ENCODE data around the gene REST. TPM values are rescaled to one million over a fixed set of nuclear protein-coding genes. Genes with fewer than 3 reads are reported as not detected.
A peak's percentile ranks its signal among the peaks of the same experiment; 100 is the strongest.
"Not testable (repeated sequence)": the region's sequence is repeated elsewhere in the genome, so short reads cannot be mapped to it uniquely, and the experiment has no call there.

The REST gene
- total RNA-seq, 1 donor from 2014 or later: 74.8 TPM

GRCh38 chr4:56880572-56880971 is 27.1 kb upstream of the REST start:
- peaks cover 2% of the 10 kb centered on the region for H3K4me1 Mint-ChIP-seq (ENCODE audit: low read depth, unreplicated experiment)
- no peak overlapping the region for H3K27ac Mint-ChIP-seq (ENCODE audit: unreplicated experiment)
- Histone ChIP-seq H3K27ac (ENCODE audit: low read depth, low read length) (no peak overlapping the region), H3K4me3 (ENCODE audit: insufficient read depth, low read depth, low read length) (no peak overlapping the region), H3K27me3 (ENCODE audit: insufficient read depth, low read length) (no peaks in the 10 kb centered on the region), H3K79me2 (ENCODE audit: insufficient read depth, low read length) (no peaks in the 10 kb centered on the region), H3K4me1 (ENCODE audit: insufficient read depth, low read length) (no peaks in the 10 kb centered on the region), H3K9me3 (ENCODE audit: insufficient read depth, low read depth, low read length) (no peaks in the 10 kb centered on the region), H4K20me1 (ENCODE audit: insufficient read depth, low read length) (no peaks in the 10 kb centered on the region), H3K4me2 (ENCODE audit: low read length) (no peak overlapping the region), H3K9ac (ENCODE audit: low read length) (no peak overlapping the region), H2AFZ (ENCODE audit: low read depth, low read length) (peak overlapping the region; percentile 36), H3K36me3 (ENCODE audit: insufficient read depth, low read length) (no peaks in the 10 kb centered on the region)
- peaks cover 2% of the 10 kb centered on the region for H3K9me3 Mint-ChIP-seq (ENCODE audit: unreplicated experiment)
- no peak overlapping the region for H3K4me3 Mint-ChIP-seq (ENCODE audit: unreplicated experiment)
- DNase-seq (ENCODE audit: low read depth) (no peak), FAIRE-seq (no peak)
- TF ChIP-seq CTCF (IDR thresholded peaks at IDR 0.05; ENCODE audit: insufficient read depth, low read depth, low read length): no peak
- TF ChIP-seq EZH2 (IDR thresholded peaks at IDR 0.05; ENCODE audit: insufficient read depth, low read length): no peak
- no peaks in the 10 kb centered on the region for H3K36me3 Mint-ChIP-seq (ENCODE audit: low read depth, unreplicated experiment)
- H3K27me3 Mint-ChIP-seq (ENCODE audit: low read depth, unreplicated experiment): no peaks in the 10 kb centered on the region

DNA sequence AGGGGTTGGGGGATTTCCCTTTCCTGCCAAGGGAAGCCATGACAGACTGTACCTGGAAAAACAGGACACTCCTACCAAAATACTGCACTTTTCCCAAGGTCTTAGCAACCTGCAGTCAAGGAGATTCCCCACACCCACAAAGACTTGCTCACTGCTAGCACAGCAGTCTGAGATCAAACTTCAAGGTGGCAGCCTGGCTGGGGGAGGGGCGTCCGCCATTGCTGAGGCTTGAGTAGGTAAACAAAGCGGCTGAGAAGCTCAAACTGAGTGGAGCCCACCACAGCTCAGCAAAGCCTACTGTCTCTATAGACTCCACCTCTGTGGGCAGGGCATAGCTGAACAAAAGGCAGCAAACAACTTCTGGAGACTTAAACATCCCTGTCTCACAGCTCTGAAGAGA is 23.2 kb upstream of the REST start:
- not testable (repeated sequence) for FAIRE-seq; H3K27ac Mint-ChIP-seq (ENCODE audit: unreplicated experiment); H3K4me1 ChIP-seq (ENCODE audit: insufficient read depth, low read length); H3K79me2 ChIP-seq (ENCODE audit: insufficient read depth, low read length); H2AFZ ChIP-seq (ENCODE audit: low read depth, low read length); H3K27me3 Mint-ChIP-seq (ENCODE audit: low read depth, unreplicated experiment); H3K4me1 Mint-ChIP-seq (ENCODE audit: low read depth, unreplicated experiment); H3K4me2 ChIP-seq (ENCODE audit: low read length); H3K4me3 ChIP-seq (ENCODE audit: insufficient read depth, low read depth, low read length); H3K36me3 Mint-ChIP-seq (ENCODE audit: low read depth, unreplicated experiment); DNase-seq (ENCODE audit: low read depth); H3K9ac ChIP-seq (ENCODE audit: low read length); H3K27me3 ChIP-seq (ENCODE audit: insufficient read depth, low read length); H3K36me3 ChIP-seq (ENCODE audit: insufficient read depth, low read length); H3K4me3 Mint-ChIP-seq (ENCODE audit: unreplicated experiment); H3K9me3 ChIP-seq (ENCODE audit: insufficient read depth, low read depth, low read length); H4K20me1 ChIP-seq (ENCODE audit: insufficient read depth, low read length); H3K27ac ChIP-seq (ENCODE audit: low read depth, low read length)
- H3K9me3 Mint-ChIP-seq (ENCODE audit: unreplicated experiment): peaks cover 12% of the 10 kb centered on the region

GRCh38 chr4:56892691-56893090 is 15.0 kb upstream of the REST start:
- TF ChIP-seq CTCF (IDR thresholded peaks at IDR 0.05; ENCODE audit: insufficient read depth, low read depth, low read length): no peak
- TF ChIP-seq EZH2 (IDR thresholded peaks at IDR 0.05; ENCODE audit: insufficient read depth, low read length): no peak
- Histone ChIP-seq H3K4me3 (ENCODE audit: insufficient read depth, low read depth, low read length) (no peak overlapping the region), H3K4me1 (ENCODE audit: insufficient read depth, low read length) (no peaks in the 10 kb centered on the region), H3K27me3 (ENCODE audit: insufficient read depth, low read length) (no peaks in the 10 kb centered on the region), H2AFZ (ENCODE audit: low read depth, low read length) (no peak overlapping the region), H3K36me3 (ENCODE audit: insufficient read depth, low read length) (no peaks in the 10 kb centered on the region), H3K27ac (ENCODE audit: low read depth, low read length) (no peak overlapping the region), H3K9me3 (ENCODE audit: insufficient read depth, low read depth, low read length) (no peaks in the 10 kb centered on the region), H3K4me2 (ENCODE audit: low read length) (no peak overlapping the region), H3K79me2 (ENCODE audit: insufficient read depth, low read length) (no peaks in the 10 kb centered on the region), H3K9ac (ENCODE audit: low read length) (no peak overlapping the region), H4K20me1 (ENCODE audit: insufficient read depth, low read length) (no peaks in the 10 kb centered on the region)
- Mint-ChIP-seq H3K4me3 (ENCODE audit: unreplicated experiment) (no peak overlapping the region), H3K4me1 (ENCODE audit: low read depth, unreplicated experiment) (no peaks in the 10 kb centered on the region), H3K36me3 (ENCODE audit: low read depth, unreplicated experiment) (no peaks in the 10 kb centered on the region), H3K9me3 (ENCODE audit: unreplicated experiment) (peaks cover 8% of the 10 kb centered on the region), H3K27ac (ENCODE audit: unreplicated experiment) (no peak overlapping the region), H3K27me3 (ENCODE audit: low read depth, unreplicated experiment) (peaks cover 6% of the 10 kb centered on the region)
- FAIRE-seq (no peak), DNase-seq (ENCODE audit: low read depth) (no peak)

- not testable (repeated sequence) for H3K36me3 ChIP-seq (ENCODE audit: insufficient read depth, low read length); H3K9me3 ChIP-seq (ENCODE audit: insufficient read depth, low read depth, low read length); FAIRE-seq; DNase-seq (ENCODE audit: low read depth); H3K36me3 Mint-ChIP-seq (ENCODE audit: low read depth, unreplicated experiment); H3K27me3 Mint-ChIP-seq (ENCODE audit: low read depth, unreplicated experiment); H3K27me3 ChIP-seq (ENCODE audit: insufficient read depth, low read length); H3K9me3 Mint-ChIP-seq (ENCODE audit: unreplicated experiment); H3K79me2 ChIP-seq (ENCODE audit: insufficient read depth, low read length); H3K27ac Mint-ChIP-seq (ENCODE audit: unreplicated experiment); H3K27ac ChIP-seq (ENCODE audit: low read depth, low read length); H3K4me3 ChIP-seq (ENCODE audit: insufficient read depth, low read depth, low read length); H4K20me1 ChIP-seq (ENCODE audit: insufficient read depth, low read length); H2AFZ ChIP-seq (ENCODE audit: low read depth, low read length); H3K4me1 Mint-ChIP-seq (ENCODE audit: low read depth, unreplicated experiment); H3K4me2 ChIP-seq (ENCODE audit: low read length); H3K4me1 ChIP-seq (ENCODE audit: insufficient read depth, low read length); H3K9ac ChIP-seq (ENCODE audit: low read length); H3K4me3 Mint-ChIP-seq (ENCODE audit: unreplicated experiment)
Observed at GRCh38 chr4:56897842-56898241, 9.9 kb upstream of the REST start.

- not testable (repeated sequence) for H3K36me3 Mint-ChIP-seq (ENCODE audit: low read depth, unreplicated experiment); H3K27me3 ChIP-seq (ENCODE audit: insufficient read depth, low read length); H4K20me1 ChIP-seq (ENCODE audit: insufficient read depth, low read length); H3K4me1 ChIP-seq (ENCODE audit: insufficient read depth, low read length); H3K27ac ChIP-seq (ENCODE audit: low read depth, low read length); H3K9ac ChIP-seq (ENCODE audit: low read length); H3K36me3 ChIP-seq (ENCODE audit: insufficient read depth, low read length); H3K27me3 Mint-ChIP-seq (ENCODE audit: low read depth, unreplicated experiment); H3K9me3 ChIP-seq (ENCODE audit: insufficient read depth, low read depth, low read length); DNase-seq (ENCODE audit: low read depth); H3K4me1 Mint-ChIP-seq (ENCODE audit: low read depth, unreplicated experiment); FAIRE-seq; H2AFZ ChIP-seq (ENCODE audit: low read depth, low read length); H3K4me2 ChIP-seq (ENCODE audit: low read length); H3K4me3 ChIP-seq (ENCODE audit: insufficient read depth, low read depth, low read length); H3K79me2 ChIP-seq (ENCODE audit: insufficient read depth, low read length); H3K4me3 Mint-ChIP-seq (ENCODE audit: unreplicated experiment); H3K9me3 Mint-ChIP-seq (ENCODE audit: unreplicated experiment); H3K27ac Mint-ChIP-seq (ENCODE audit: unreplicated experiment)
Observed at GRCh38 chr4:56900186-56900585, 7.5 kb upstream of the REST start.

Measured in astrocyte (in vitro differentiated cells and primary cell).